ENCODE measurements around the gene SLC27A3. TPM values are rescaled to one million over a fixed set of nuclear protein-coding genes. Genes with fewer than 3 reads are reported as not detected.

SLC27A3 gene
- total RNA-seq, 1 experiment from 2014 or later, result 14.4 TPM

DNA sequence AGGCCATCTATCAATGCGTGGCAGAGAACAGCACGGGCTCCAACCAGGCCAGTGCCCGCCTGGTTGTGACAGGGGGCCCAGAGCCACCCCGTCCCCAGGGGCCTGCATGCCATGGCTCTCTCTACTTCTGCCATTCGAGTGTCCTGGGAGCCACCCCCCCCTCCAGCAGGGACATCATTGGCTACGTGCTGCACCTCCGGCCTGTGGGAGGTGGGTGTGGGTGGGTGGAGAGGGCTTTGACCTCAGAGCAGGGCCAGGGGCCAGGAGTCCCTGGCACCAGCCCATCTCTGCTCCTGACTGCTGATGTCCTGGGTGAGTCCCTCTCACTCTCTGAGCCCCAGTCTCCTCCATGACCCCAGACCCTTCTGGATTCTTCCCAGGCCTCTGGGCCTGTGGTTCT, 25.3 kb downstream of the SLC27A3 start:
- no peak for DNase-seq
- Histone ChIP-seq H3K79me2 (ENCODE audit: low read depth) (no peaks in the 10 kb centered on the region), H3K4me2 (no peak overlapping the region), H3K9me3 (ENCODE audit: insufficient read depth, low read depth) (no peaks in the 10 kb centered on the region), H3K27me3 (ENCODE audit: insufficient read depth, low read depth) (no peaks in the 10 kb centered on the region), H3K36me3 (ENCODE audit: low read depth) (no peaks in the 10 kb centered on the region), H4K20me1 (ENCODE audit: insufficient read depth) (no peaks in the 10 kb centered on the region), H3K4me3 (no peak overlapping the region), H3K27ac (no peak overlapping the region), H2AFZ (no peak overlapping the region), H3K9me2 (ENCODE audit: insufficient read depth) (no peaks in the 10 kb centered on the region), H3K4me1 (replicated peaks; ENCODE audit: insufficient read depth) (peaks cover under 1% of the 10 kb centered on the region), H3F3A (ENCODE audit: insufficient read depth, low read depth) (no peaks in the 10 kb centered on the region; the same call in 1 of the 2 replicates)
- ChIA-PET POLR2A (ENCODE audit: unreplicated experiment) (no interaction called here), CTCF (no interaction called here)
- TF ChIP-seq EZH2 (IDR thresholded peaks at IDR 0.05; ENCODE audit: low read depth), result no peak
- TF ChIP-seq, protein P1, sequence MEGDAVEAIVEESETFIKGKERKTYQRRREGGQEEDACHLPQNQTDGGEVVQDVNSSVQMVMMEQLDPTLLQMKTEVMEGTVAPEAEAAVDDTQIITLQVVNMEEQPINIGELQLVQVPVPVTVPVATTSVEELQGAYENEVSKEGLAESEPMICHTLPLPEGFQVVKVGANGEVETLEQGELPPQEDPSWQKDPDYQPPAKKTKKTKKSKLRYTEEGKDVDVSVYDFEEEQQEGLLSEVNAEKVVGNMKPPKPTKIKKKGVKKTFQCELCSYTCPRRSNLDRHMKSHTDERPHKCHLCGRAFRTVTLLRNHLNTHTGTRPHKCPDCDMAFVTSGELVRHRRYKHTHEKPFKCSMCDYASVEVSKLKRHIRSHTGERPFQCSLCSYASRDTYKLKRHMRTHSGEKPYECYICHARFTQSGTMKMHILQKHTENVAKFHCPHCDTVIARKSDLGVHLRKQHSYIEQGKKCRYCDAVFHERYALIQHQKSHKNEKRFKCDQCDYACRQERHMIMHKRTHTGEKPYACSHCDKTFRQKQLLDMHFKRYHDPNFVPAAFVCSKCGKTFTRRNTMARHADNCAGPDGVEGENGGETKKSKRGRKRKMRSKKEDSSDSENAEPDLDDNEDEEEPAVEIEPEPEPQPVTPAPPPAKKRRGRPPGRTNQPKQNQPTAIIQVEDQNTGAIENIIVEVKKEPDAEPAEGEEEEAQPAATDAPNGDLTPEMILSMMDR (conservative IDR thresholded peaks at IDR 0.05), result no peak
- BruUV-seq (replicated peaks), result no TSS peak
- intact Hi-C loops (cut with micrococcal nuclease; ENCODE audit: unreplicated experiment), result loop anchor here (10.0 kb wide), 1 partner anchor 124 kb away; the partner anchor contains the start of gene GATAD2B

DNA sequence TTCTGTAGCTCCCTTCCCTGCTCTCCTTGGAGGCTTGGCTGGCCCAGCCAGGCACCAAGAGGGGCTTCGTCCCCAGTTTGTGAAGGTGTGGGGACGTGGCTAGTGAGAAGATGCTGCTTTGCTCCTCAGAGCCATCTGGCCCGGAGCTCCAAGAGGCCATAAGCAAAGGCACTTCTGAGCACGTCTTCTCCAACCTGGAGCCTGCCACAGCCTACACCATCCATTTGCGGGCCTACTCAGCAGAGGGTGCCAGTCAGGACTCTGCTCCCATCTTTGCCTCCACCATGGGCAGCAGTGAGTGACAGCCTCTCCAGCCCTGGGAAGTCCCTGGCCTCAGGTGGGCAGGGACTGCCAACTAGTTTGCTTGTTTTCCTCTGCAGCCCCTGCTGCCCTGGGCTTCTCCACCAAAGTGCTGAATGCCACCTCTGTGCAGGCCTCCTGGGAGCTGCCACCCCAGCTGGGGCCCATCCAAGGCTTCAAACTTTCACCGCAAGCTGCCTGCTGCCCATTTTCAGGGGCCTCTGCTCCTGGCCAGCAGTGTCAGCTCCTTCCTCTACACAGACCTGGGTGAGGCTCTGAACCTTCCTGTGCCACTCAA, 25.9 kb downstream of the SLC27A3 start:
- DNase-seq, result no peak
- H4K20me1 ChIP-seq (ENCODE audit: insufficient read depth), result no peaks in the 10 kb centered on the region
- no peaks in the 10 kb centered on the region for H3K36me3 ChIP-seq (ENCODE audit: low read depth)
- H3K9me2 ChIP-seq (ENCODE audit: insufficient read depth), result no peaks in the 10 kb centered on the region
- TF ChIP-seq, protein P1 (conservative IDR thresholded peaks at IDR 0.05), result no peak
- no peak for TF ChIP-seq EZH2 (IDR thresholded peaks at IDR 0.05; ENCODE audit: low read depth)
- no TSS peak for BruUV-seq (replicated peaks)
- peaks cover 7% of the 10 kb centered on the region for H3K4me1 ChIP-seq (replicated peaks; ENCODE audit: insufficient read depth)
- H3F3A ChIP-seq (ENCODE audit: insufficient read depth, low read depth), result no peaks in the 10 kb centered on the region; the same call in 1 of the 2 replicates
- no peaks in the 10 kb centered on the region for H3K9me3 ChIP-seq (ENCODE audit: insufficient read depth, low read depth)
- H3K4me3 ChIP-seq, result no peak overlapping the region
- H3K27ac ChIP-seq, result no peak overlapping the region
- CTCF ChIA-PET, result no interaction called here
- H3K27me3 ChIP-seq (ENCODE audit: insufficient read depth, low read depth), result no peaks in the 10 kb centered on the region
- no peaks in the 10 kb centered on the region for H3K79me2 ChIP-seq (ENCODE audit: low read depth)
- no peak overlapping the region for H3K4me2 ChIP-seq
- POLR2A ChIA-PET (ENCODE audit: unreplicated experiment), result no interaction called here
- intact Hi-C loops (cut with micrococcal nuclease; ENCODE audit: unreplicated experiment), result loop anchor here (10.0 kb wide), 1 partner anchor 124 kb away; the partner anchor contains the start of gene GATAD2B
- no peak overlapping the region for H2AFZ ChIP-seq

DNA sequence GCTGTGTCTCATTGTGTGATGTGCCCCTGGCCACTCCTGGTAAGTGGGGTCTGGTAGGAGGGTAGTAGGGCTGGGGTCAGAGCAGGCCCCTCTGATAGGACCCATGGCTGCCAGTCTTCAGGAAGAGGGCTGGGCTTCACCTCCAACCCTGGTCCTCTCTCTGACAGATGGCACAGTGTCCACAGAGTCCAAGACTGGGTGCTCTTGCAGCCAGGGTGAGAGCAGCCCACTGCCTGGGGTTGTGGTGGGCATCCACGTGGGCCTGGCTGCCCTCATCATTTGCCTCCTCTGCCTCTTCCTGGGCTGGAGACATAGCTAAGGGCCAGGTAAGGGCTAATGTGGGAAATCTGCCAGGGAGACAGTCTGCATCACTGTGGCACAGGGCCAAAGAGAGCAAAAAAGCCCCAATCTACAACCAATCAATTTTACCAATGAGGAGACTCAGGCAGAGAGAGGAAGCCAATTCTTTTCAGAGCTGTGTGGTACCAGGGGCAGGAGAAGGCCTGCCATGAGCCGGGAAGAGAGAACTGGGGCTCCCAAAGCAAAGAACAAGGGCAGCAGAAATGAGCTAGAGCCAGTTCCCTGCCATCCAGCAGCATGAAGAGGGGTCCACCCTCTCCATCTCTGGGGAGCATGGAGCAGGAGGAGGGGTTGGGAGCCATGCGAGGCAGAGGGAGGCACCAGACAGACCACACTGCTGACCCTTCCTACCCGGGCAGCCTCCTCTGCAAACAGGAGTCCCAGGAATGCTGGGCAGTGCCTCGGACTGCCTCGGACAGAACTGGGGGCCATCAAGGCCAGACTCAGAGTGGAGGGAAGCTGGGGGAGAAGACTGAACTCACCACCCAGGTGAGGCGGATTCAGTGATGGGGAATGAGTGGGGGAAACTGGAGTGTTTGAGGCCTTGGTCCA, 26.8 kb downstream of the SLC27A3 start:
- ChIA-PET POLR2A (ENCODE audit: unreplicated experiment) (no interaction called here), CTCF (no interaction called here)

More for the DNA sequence above, 26.8 kb downstream of the SLC27A3 start:
- intact Hi-C loops (cut with micrococcal nuclease; ENCODE audit: unreplicated experiment), result loop anchor here (10.0 kb wide), 1 partner anchor 123 kb away; the partner anchor contains the start of gene GATAD2B
- Histone ChIP-seq H3K36me3 (ENCODE audit: low read depth) (no peaks in the 10 kb centered on the region), H3K9me3 (ENCODE audit: insufficient read depth, low read depth) (no peaks in the 10 kb centered on the region), H3K27me3 (ENCODE audit: insufficient read depth, low read depth) (no peaks in the 10 kb centered on the region), H2AFZ (no peak overlapping the region), H3K4me2 (no peak overlapping the region), H3K79me2 (ENCODE audit: low read depth) (no peaks in the 10 kb centered on the region), H3K4me3 (no peak overlapping the region), H3K9me2 (ENCODE audit: insufficient read depth) (no peaks in the 10 kb centered on the region), H3K4me1 (replicated peaks; ENCODE audit: insufficient read depth) (peaks cover 8% of the 10 kb centered on the region), H3K27ac (no peak overlapping the region), H3F3A (ENCODE audit: insufficient read depth, low read depth) (no peaks in the 10 kb centered on the region; the same call in 1 of the 2 replicates), H4K20me1 (ENCODE audit: insufficient read depth) (no peaks in the 10 kb centered on the region)
- TF ChIP-seq, protein P1 (conservative IDR thresholded peaks at IDR 0.05), result no peak
- no peak for TF ChIP-seq EZH2 (IDR thresholded peaks at IDR 0.05; ENCODE audit: low read depth)
- DNase-seq, result no peak
- no TSS peak for BruUV-seq (replicated peaks)
